HG03354 (cell line): Measurements from ENCODE around the gene NEGR1.

Experiments
- ATAC-seq: cut with Tn5 transposase; IDR thresholded peaks from one replicate; pipeline ENCODE4 v1.9.1; 2021; ENCODE audit warnings: mild to moderate bottlenecking; ENCODE audit not compliant: unreplicated experiment, poor library complexity, severe bottlenecking

The NEGR1 gene

GRCh38 chr1:72137656-72138055 is 144.7 kb downstream of the NEGR1 start:
- no peak for ATAC-seq

GRCh38 chr1:72129869-72130268 is 152.5 kb downstream of the NEGR1 start:
- no peak for ATAC-seq

GRCh38 chr1:72122099-72122880 is 160.0 kb downstream of the NEGR1 start:
- no peak for ATAC-seq

DNA sequence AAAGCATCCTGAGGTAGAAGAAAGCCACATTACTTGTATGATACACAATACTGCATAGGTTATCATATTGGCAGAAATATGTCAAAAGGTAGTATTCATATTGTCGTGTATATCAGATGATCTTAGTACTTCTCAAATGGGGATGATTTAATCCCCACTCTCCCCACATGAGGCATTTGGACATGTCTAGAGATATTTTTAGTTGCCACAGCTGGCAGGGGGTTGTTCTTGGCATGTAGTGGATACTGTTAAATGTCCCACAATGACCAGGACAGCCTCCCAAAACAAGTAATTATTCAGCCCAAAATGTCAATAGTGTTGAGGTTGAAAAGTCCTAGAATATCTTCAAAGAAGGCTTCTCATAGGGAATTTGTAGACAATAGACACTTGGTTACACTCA is 162.8 kb downstream of the NEGR1 start:
- ATAC-seq = no peak

DNA sequence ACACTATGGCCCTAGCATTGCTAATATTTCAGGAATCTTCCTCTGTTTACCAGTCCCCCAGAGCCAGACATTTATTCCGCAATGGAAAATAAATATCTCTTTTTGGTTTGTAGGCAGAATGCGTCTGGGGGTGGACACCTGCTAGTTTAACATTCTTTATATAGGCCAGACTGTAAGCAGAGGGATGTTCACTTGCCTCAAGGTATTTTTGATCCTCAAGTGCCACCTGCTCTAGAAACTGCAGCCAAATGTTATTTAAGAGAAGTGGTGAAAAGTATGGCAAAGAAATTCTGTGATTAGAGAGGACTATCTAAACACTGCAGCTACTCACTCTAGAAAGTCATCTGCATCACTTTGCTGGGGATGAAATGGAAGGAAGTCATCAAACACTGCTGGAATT is 164.7 kb downstream of the NEGR1 start:
- ATAC-seq = no peak

DNA sequence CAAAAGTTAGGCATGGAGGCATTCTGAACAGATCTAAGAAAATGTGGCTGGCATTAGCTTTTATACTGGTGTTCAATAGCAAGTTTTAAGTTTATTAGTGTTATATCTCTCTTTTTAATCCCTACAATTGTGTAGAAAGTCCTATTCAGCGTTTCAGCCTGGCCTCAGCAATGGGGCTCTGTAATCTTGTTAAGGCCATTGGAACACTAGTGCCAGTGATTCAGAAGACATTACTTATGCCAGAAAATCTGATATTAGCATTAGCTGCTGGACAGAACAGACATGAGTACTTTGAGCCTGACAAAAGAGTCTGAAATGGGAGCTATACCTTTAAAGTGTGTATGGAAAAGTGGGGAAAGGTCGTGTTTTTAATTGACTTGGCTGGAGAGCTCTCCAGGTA is 167.0 kb downstream of the NEGR1 start:
- ATAC-seq = no peak

DNA sequence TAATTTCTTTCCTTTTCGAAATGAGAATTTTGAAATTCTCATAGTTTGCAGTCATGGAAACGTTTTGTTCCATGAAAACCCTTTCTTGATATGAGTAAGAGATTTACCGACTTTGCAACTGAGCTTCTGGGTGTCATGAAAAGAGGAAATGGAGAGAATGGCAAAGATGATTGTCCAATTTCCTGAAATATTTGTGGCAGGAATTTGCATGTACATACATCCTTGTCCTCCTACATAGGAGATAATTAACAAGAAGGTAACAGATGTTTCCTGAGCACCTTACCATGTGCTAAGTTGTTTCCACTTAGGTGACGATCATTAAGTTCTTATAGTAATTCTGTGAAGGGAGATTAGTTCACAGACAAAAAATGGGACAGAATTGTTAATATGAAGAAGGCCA is 170.7 kb downstream of the NEGR1 start:
- no peak for ATAC-seq

DNA sequence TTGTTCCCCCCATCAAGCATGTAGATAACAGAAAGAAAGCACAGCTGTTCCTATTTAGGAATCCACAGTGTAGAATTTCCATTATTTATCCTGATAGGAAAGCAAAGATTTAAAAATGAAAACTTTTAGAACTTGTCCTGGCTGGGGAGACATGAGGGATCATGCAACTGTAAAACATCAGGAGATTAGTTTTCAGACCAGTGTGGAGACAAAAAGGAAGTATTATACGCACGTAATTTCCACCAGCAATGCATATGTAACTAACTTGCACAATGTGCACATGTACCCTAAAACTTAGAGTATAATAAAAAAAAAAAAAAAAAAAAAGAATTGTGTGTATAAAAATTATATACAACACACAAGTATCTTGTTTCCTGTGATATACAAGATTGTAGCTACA is 172.4 kb downstream of the NEGR1 start:
- ATAC-seq = no peak

GRCh38 chr1:72105201-72105600 is 177.1 kb downstream of the NEGR1 start:
- no peak for ATAC-seq

GRCh38 chr1:72101840-72102632 is 180.3 kb downstream of the NEGR1 start:
- ATAC-seq = no peak

- ATAC-seq = no peak
Measured at GRCh38 chr1:72100771-72101170, 181.6 kb downstream of the NEGR1 start.

GRCh38 chr1:72097851-72098570 is 184.3 kb downstream of the NEGR1 start:
- ATAC-seq = no peak

DNA sequence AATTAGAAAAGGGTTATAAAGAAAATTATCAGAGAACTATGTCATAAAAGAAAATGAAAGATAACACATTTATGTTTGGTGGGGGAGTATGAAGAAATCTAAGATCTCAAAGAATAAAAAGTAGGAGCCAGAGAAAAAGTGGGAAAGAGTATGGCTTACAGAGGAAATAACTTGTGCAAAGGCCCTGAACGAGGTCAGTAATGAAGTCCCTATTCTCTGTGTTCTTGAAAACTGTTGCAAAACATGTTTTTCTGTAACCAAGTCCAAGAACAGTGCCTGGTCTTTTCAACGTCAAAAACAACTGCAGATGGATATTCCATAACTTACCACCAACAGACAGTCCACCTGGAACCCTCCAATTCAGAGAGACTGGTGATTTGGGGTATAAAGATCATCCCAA is 188.1 kb downstream of the NEGR1 start:
- ATAC-seq = no peak

DNA sequence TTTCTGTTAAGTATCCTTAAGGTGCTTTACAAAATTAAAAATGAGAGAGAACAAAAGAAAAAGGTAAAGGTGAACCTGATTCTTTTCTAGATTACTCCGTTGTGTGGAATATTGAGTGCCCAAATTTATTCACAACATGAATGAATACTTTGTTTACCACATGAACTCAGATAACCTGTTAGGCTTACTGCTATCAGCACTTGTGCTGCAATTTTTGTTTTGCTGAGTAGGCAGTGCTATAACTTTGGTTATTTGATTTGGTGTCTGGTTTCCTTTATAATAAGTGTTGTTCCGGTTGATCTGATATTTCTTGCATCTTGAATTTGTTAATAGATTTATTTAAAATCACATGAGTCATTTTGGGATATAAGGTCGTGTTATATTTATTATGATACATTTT is 195.9 kb downstream of the NEGR1 start:
- ATAC-seq = no peak

- no peak for ATAC-seq
Measured at GRCh38 chr1:72075425-72075824, 206.9 kb downstream of the NEGR1 start.

DNA sequence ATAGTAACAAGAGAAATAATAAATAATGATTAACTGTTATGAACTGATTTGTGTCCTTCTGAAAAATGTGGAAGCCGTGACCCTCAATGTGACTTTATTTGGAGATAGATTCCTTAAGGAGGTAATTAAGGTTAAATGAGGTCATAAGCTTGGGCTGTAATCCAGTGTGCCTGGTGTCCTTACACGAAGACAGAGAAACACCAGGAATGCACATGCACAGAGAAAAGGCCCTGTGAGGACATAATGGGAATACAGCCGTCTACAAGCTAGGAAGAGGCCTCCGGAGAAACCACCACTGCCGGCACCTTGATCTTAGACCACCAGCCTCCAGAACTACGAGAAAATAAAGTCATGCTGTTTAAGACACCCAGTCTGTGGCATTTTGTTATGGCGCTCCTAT is 215.9 kb downstream of the NEGR1 start:
- no peak for ATAC-seq

- ATAC-seq = no peak
Measured at GRCh38 chr1:72064196-72065075, 217.9 kb downstream of the NEGR1 start.

- ATAC-seq = no peak
Measured at GRCh38 chr1:72063364-72064044, 218.8 kb downstream of the NEGR1 start.

DNA sequence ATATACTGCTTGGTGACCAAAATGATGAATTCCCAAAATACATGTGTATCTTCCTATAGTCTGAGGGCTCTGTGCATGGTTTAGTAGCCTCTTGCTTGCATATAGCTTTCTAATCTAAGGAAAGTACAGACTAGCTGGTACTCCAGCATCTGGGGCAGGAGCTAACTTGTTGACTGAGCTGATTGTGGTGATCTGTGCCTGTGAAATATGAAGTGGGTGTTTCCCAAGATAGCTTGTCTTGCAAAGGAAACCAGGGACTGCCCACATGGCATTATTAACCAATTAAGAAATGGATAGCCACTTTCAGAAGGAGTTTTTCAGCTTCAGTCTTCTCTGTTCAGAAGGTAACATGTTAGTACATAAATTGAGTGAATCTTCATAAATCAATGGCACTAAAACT is 219.8 kb downstream of the NEGR1 start:
- ATAC-seq = no peak
